Neutrophil (primary cell): Measurements from ENCODE around the gene SOX12.
A peak's percentile ranks its signal among the peaks of the same experiment; 100 is the strongest.

Source experiments
- H3K27ac ChIP-seq: fragments of 200-600 bp; sonication (generic); 2 replicates; pipeline ENCODE4 v1.5.1; 2016; ENCODE audit warnings: mild to moderate bottlenecking, moderate library complexity
- H3K27me3 ChIP-seq: fragments of 200-600 bp; sonication (generic); 2 replicates; pipeline ENCODE4 v1.6.0; 2016; ENCODE audit warnings: mild to moderate bottlenecking
- H3K36me3 ChIP-seq: fragments of 200-600 bp; sonication (generic); 2 replicates; pipeline ENCODE4 v1.5.1; 2017
- H3K4me1 ChIP-seq, 2 experiments: fragments of 200-600 bp in 1 of 2; sonication (generic) in 1 of 2; 1 replicate in 1 of 2; 2 replicates in 1 of 2; pipeline versions ENCODE4 v1.5.1 to v1.6.1; 2013 to 2016; ENCODE audit warnings: low read depth in 1 of 2, low read length in 1 of 2, mild to moderate bottlenecking in 1 of 2, moderate library complexity in 1 of 2; ENCODE audit not compliant: control insufficient read depth in 1 of 2, insufficient read depth in 1 of 2
- H3K4me3 ChIP-seq, 2 experiments: fragments of 200-600 bp in 1 of 2; sonication (generic) in 1 of 2; 1 replicate in 1 of 2; 2 replicates in 1 of 2; pipeline ENCODE4 v1.5.1; 2013 to 2016; ENCODE audit warnings: low read depth in 1 of 2, low read length in 1 of 2, mild to moderate bottlenecking in 1 of 2, moderate library complexity in 1 of 2
- H3K9me3 ChIP-seq: fragments of 200-600 bp; sonication (generic); 2 replicates; pipeline ENCODE4 v1.5.1; 2016
- CTCF ChIP-seq: fragments of 200-600 bp; sonication (generic); IDR thresholded peaks from 2 replicates; pipeline ENCODE4 v1.5.1; 2016; ENCODE audit warnings: antibody characterized with exemption

SOX12 gene

GRCh38 chr20:325889-326644 is 715 bp downstream of the SOX12 start:
- Histone ChIP-seq H3K4me3 (peak overlapping the region; percentile 83 to 91), H3K27ac (peak overlapping the region; percentile 74)
- no peak for TF ChIP-seq CTCF

GRCh38 chr20:326645-327185 is 1.4 kb downstream of the SOX12 start:
- TF ChIP-seq CTCF, result no peak
- H3K36me3 ChIP-seq, result no peaks in the 10 kb centered on the region

More at GRCh38 chr20:325889-326644, 715 bp downstream of the SOX12 start:
- peaks cover 60% of the 10 kb centered on the region for H3K27me3 ChIP-seq
- H3K4me1 ChIP-seq, result peaks cover 31 to 36% of the 10 kb centered on the region in 2 experiments
- H3K36me3 ChIP-seq, result no peaks in the 10 kb centered on the region
- no peaks in the 10 kb centered on the region for H3K9me3 ChIP-seq

GRCh38 chr20:327186-328026 is 2.1 kb downstream of the SOX12 start:
- H3K27me3 ChIP-seq, result peaks cover 48% of the 10 kb centered on the region
- TF ChIP-seq CTCF, result no peak
- peak overlapping the region; percentile 83 to 91 for H3K4me3 ChIP-seq
- H3K9me3 ChIP-seq, result no peaks in the 10 kb centered on the region
- no peaks in the 10 kb centered on the region for H3K36me3 ChIP-seq
- H3K4me1 ChIP-seq, result peaks cover 31 to 36% of the 10 kb centered on the region in 2 experiments
- no peak overlapping the region for H3K27ac ChIP-seq

More at GRCh38 chr20:326645-327185, 1.4 kb downstream of the SOX12 start:
- H3K4me3 ChIP-seq, result peak overlapping the region; percentile 83 to 91
- H3K27ac ChIP-seq, result no peak overlapping the region
- H3K27me3 ChIP-seq, result peaks cover 54% of the 10 kb centered on the region
- no peaks in the 10 kb centered on the region for H3K9me3 ChIP-seq
- H3K4me1 ChIP-seq, result peaks cover 31 to 36% of the 10 kb centered on the region in 2 experiments

GRCh38 chr20:328027-328974 is 2.9 kb downstream of the SOX12 start:
- no peak for TF ChIP-seq CTCF
- H3K4me1 ChIP-seq, result peaks cover 31 to 36% of the 10 kb centered on the region in 2 experiments
- H3K27ac ChIP-seq, result no peak overlapping the region
- H3K4me3 ChIP-seq, result no peak overlapping the region
- no peaks in the 10 kb centered on the region for H3K36me3 ChIP-seq
- H3K27me3 ChIP-seq, result peaks cover 39% of the 10 kb centered on the region
- no peaks in the 10 kb centered on the region for H3K9me3 ChIP-seq
